HG02610 (cell line): ENCODE measurements around the gene ZNF524.

Source experiments
- ATAC-seq: cut with Tn5 transposase; IDR thresholded peaks from one replicate; pipeline ENCODE4 v1.9.1; 2021; ENCODE audit warnings: mild to moderate bottlenecking, moderate library complexity; ENCODE audit not compliant: unreplicated experiment

The ZNF524 gene

DNA sequence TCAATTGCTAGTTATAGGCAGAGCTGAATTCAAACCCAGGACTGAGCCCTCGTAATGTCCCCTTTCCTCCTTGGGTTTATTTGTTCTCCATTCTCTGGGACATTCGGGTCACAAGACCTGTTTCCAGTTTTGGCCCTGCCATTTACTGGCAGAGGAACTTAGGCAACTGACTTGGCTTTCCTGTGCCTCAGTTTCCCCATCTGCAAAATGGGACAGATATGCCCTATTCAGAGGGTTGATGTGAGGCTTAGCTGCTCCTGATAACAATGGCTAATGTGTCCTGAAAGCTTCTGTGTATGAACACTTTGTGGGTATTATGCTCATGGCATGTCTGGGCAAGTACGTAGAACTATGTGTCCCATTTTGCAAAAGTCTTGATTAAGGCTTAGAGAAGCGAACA, 996 bp downstream of the ZNF524 start:
- no peak for ATAC-seq

DNA sequence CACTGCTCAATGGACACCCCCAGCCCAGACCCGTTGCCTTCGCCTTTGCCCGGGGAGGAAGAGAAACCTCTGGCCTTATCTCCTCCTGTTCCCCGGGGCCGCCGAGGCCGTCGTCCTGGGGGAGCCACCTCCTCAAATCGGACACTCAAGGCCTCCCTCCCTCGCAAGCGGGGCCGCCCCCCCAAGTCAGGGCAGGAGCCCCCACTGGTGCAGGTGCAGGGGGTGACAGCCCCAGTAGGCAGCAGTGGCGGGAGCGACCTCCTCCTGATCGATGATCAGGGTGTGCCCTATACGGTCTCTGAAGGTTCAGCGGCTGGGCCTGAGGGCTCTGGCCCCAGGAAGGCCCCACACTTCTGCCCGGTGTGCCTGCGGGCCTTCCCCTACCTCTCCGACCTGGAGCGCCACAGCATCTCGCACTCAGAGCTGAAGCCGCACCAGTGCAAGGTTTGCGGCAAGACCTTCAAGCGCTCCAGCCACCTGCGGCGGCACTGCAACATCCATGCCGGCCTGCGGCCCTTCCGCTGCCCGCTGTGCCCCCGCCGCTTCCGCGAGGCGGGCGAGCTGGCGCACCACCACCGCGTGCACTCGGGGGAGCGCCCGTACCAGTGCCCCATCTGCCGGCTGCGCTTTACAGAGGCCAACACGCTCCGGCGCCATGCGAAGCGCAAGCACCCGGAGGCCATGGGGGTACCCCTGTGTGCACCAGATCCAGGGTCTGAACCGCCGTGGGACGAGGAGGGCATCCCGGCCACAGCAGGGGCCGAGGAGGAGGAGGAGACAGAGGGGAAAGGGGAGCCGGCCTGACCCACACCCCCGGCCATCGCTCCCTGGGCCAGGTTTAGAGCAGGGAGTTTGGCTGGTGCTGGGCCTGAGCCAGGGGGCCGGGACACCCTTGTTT, 2.3 kb downstream of the ZNF524 start:
- no peak for ATAC-seq

DNA sequence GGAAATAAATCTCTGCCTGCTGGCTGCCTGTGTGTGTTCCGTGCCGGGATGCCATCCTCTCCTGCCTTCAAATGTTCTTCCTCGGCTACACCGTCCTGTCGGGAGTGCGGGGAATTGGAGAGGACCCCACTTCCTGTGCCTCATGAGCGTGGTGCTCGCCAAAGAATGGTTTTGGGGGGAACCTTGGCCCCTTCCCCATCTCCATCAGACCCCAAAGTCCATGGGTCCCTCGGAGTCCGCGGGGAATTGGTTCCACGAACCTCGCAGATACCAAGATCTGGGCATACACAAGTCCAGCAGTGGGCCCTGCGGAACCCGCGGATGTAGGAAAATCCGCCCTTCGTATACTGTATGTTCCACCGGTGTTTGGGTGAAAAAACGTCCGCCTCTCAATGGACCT, 3.0 kb downstream of the ZNF524 start:
- no peak for ATAC-seq

DNA sequence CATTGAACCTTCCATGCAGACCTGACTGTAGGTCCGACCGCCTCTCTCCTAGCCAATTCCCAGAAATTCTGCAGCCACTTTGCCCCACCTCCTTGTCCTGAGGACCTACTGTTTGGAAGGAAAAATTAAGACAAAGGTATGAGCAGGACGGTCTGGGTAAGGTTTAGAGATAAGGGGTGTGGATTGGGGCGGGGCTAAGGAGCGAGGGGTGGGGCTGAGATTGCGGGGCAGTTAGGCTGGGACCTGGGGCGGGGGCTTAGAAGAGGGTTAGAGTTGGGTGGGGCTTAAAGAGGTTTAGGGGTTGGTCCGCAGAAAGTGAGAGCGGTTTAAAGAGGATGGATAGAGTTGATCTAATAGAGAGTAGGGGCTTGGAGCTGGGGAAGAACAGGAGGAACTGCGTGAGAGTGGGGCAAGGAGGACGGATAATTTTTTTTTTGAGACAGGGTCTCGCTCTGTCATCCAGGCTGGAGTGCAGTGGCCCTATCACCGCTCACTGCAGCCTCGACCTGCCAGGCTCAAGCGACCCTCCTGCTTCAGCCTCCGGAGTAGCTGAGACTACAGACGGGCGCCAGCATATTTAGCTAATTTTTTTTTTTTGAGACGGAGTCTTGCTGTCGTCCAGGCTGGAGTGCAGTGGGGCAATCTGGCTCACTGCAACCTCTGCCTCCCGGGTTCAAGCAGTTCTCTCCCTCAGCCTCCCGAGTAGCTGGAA, 3.6 kb downstream of the ZNF524 start:
- no peak for ATAC-seq

DNA sequence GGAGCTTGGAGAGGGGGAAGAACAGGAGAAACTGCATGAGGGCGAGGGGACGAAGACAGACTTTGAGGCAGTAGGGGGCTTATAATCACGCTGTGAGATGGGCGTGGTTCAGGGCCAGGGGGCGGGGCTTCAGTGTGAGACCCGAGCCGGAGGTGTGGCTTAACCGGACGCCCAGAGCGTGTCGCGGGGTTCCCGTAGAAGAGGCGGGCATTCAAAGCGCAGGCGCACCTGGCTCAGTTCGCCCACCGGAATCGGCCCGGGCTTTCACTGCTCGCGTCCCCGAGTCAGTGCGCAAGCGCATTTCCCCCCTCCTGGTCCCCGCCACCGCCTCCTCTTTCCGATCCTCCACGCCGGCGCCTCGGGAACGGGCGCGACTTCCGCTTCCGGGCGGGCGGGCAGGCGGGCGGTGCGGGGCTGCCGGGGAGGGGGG, 5.1 kb downstream of the ZNF524 start:
- ATAC-seq = peak; percentile 61

DNA sequence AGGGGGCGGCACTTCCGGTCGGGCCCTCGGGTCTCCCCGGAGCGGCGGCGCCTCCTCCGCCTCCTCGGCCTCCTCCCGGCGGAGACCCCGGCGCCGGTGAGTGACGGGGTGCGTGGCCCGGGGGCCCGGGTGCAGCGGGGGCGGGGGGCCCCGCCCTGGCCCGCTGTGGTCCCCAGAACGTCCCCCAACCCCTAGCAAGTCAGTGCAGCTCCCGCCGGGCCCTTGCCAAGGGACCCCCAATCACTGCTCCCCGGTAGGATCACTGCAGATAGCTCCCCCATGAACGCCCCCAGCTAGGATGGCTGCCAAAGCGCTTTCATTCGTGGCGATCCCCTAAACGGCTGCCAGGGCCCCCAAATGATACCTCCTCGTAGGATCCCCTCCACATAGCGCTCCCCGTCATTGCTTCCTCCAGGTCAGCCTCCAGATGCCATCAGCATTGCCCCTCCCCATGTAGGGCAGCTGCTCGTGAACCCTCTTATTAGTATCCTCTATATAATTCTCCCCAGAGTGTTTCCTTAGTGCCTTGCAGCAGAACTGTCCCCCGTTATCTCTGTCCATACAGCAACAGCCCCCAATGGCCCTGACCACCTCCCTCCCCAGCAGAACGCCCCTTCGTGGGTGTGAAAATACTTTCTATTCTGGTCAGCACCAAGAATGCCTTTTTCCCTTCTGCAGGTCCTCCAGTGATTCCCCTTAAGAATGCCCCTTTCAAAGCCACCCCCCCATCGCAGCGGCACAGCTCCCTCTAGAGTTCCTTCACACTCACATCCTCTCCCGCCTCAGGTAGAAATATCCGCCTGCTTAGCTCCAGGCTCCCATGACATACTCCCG, 5.8 kb downstream of the ZNF524 start, which contains the start of gene ZNF865:
ZNF865 (plus strand) TSS at position 11 of the 834 bp plus-strand sequence. CDS start 7,972 bp downstream, outside the sequence.
- peak; percentile 40 for ATAC-seq

DNA sequence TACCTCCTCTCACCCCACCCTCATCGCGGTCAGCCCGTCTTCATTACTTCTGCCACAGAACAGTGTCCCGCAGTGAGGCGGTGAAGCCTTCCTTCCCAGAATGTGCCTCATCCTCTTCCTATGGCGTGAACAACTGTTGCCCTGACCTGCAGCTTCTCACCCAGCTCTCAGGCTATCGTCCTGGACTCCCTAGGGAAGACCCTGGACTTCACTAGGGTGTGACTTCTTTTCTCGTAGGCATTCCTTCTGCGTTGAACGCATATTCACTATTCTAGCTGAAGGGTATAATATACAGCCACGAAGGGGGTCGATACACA, 6.3 kb downstream of the ZNF524 start:
- no peak for ATAC-seq

DNA sequence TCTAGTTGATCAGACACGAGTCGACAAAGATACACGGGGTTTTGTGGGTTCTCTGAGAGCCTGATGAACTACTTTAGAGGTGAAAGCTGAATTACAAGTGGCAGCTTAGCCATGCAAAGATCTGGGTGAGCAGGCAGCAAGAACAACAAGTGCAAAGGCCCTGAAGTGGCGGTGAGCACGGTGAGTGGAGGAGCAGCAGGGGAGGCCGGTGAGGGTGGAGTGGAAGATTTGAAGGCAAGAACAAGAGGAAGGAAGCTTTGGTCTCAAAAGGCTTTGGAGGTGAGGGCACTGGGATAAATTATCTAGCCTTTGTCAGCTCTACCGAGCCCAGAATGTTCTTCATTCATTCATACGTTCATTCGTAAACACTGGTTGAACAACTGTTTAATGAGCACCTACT, 6.7 kb downstream of the ZNF524 start:
- ATAC-seq = no peak

DNA sequence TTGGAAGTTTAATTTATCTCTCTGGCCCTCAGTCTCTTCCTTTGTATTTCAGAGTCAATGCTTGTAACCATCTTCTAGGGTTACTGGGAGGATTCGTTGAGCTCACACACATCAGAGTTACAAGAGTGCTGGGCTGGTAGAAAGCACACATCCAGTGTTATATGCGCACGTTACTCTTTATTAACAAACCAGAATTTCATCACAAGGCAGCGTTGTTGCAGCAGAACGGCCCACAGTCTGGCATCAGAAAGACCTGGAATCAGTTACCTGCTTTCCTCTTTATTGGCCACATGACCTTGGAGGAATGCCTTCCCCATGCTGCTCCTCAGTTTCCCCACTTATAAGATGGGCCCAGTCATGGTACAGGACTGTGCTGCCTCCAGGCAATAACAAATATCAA, 9.2 kb downstream of the ZNF524 start:
- no peak for ATAC-seq

DNA sequence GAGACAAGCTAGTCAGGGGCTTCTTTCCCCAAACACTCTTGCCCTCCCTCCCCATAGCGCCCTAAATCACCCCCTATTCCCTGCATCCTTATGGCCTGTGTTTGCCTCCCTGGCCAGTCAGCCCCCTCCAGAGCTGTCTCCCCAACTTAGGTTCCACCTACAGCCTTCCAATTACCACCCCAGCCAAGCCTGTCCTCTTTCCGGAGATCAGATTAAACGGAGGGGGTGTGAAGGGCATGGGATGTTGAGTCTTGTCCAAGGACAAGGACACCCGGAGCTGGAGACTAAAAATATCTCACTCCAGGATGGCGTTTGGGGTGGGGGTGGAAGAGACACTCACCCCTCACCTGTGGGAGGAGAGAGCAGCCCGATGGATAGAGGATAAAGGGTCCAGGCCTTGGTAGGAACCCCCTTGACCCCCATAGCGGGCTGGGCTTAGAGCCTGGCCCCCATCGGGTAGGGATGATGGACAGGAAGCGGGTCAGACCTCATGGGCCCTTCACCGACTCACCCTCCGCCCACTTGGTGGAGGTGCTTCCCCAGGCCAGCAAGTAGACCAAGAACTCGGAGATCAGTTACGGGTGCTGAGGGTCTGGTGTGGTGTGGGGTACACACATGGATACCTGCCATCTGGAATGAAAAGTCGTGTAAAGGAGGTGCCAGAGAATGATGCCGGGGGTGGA, 11.4 kb downstream of the ZNF524 start:
- no peak for ATAC-seq

DNA sequence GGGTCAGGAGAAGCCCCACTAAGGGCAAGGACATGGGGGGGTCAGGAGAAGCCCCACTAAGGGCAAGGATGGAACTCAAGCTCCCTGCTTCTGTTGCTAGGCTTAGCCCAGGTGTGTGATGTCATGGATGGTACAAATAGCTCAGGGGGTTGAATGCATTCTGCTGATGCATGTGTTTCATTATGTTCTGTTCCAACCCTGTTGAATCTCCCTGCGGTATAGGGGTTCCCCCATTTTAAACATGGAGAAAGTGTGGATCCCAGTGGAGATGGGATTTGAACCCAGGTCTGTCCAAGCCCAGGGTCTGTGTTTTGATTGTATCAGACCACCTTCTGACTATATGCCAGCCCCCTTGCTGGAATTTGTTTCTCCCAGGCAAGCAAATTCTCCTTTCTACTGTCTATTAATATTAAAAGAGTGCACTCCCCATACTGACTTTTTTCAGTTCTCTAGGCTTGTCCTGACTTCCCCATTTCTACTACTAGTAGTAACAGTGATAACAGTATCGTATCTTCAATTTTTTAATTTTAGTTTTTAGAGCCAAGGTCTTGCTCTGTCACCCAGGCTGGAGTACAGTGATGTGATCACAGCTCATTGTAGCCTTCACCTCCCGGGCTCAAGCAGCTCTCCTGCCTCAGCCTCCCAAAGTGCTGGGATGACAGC, 12.0 kb downstream of the ZNF524 start:
- no peak for ATAC-seq

DNA sequence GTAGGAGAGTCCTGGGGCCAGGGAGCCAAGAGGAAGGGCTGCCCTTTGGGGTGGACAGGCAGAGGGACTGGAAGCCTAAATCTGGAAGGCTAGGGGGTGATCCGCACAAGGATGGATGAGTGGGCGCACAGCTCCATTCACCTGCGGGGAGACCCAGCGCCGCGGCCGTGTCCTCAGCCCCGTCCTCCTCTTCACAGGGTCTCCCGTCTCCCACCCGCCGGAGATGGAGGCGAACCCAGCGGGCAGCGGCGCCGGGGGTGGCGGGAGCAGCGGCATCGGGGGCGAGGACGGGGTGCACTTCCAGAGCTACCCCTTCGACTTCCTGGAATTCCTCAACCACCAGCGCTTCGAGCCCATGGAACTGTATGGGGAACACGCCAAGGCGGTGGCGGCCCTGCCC, 13.3 kb downstream of the ZNF524 start:
- ATAC-seq = no peak

DNA sequence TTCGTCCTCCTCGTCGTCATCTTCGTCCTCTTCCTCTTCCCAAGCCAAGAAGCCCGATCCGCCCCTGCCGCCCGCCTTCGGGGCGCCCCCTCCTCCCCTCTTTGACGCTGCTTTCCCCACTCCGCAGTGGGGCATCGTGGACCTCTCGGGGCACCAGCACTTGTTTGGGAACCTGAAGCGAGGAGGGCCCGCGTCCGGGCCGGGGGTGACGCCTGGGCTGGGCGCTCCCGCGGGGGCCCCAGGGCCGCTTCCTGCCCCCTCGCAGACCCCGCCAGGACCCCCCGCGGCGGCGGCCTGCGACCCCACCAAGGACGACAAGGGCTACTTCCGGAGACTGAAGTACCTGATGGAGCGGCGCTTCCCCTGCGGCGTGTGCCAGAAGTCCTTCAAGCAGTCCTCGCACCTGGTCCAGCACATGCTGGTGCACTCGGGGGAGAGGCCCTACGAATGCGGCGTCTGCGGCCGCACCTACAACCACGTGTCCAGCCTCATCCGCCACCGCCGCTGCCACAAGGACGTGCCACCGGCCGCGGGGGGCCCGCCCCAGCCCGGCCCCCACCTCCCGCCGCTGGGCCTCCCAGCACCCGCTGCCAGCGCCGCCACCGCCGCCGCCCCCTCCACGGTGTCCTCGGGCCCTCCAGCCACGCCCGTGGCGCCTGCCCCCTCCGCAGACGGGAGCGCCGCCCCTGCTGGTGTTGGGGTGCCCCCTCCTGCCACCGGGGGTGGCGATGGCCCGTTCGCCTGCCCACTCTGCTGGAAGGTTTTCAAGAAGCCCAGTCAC, 14.0 kb downstream of the ZNF524 start:
- no peak for ATAC-seq

DNA sequence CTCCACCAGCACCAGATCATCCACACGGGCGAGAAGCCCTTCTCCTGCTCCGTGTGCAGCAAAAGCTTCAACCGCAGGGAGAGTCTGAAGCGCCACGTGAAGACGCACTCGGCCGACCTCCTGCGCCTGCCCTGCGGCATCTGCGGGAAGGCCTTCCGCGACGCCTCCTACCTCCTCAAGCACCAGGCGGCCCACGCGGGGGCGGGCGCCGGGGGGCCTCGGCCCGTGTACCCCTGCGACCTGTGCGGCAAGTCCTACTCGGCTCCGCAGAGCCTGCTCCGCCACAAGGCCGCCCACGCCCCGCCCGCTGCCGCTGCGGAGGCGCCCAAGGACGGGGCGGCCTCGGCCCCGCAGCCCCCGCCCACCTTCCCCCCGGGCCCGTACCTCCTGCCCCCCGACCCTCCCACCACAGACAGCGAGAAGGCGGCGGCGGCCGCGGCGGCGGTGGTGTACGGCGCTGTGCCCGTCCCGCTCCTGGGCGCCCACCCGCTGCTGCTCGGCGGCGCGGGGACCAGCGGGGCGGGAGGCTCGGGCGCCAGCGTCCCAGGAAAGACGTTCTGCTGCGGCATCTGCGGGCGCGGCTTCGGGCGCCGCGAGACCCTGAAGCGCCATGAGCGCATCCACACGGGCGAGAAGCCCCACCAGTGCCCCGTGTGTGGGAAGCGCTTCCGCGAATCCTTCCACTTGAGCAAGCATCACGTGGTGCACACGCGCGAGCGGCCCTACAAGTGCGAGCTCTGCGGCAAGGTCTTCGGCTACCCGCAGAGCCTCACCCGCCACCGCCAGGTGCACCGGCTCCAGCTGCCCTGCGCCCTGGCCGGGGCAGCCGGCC, 14.8 kb downstream of the ZNF524 start:
- no peak for ATAC-seq

DNA sequence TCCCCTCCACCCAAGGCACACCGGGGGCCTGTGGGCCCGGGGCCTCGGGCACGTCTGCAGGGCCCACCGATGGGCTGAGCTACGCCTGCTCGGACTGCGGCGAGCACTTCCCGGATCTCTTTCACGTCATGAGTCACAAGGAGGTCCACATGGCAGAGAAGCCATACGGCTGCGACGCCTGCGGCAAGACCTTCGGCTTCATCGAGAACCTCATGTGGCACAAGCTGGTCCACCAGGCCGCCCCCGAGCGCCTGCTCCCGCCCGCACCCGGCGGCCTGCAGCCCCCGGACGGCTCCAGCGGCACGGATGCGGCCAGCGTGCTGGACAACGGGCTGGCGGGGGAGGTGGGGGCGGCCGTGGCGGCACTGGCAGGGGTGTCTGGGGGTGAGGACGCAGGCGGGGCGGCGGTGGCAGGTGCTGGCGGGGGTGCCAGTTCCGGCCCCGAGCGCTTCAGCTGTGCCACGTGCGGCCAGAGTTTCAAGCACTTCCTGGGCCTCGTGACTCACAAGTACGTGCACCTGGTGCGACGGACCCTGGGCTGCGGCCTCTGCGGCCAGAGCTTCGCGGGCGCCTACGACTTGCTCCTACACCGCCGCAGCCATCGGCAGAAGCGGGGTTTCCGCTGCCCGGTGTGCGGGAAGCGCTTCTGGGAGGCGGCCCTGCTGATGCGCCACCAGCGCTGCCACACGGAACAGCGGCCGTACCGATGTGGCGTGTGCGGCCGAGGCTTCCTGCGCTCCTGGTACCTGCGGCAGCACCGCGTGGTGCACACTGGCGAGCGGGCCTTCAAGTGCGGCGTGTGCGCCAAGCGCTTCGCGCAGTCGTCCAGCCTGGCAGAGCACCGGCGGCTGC, 15.7 kb downstream of the ZNF524 start:
- ATAC-seq = no peak

DNA sequence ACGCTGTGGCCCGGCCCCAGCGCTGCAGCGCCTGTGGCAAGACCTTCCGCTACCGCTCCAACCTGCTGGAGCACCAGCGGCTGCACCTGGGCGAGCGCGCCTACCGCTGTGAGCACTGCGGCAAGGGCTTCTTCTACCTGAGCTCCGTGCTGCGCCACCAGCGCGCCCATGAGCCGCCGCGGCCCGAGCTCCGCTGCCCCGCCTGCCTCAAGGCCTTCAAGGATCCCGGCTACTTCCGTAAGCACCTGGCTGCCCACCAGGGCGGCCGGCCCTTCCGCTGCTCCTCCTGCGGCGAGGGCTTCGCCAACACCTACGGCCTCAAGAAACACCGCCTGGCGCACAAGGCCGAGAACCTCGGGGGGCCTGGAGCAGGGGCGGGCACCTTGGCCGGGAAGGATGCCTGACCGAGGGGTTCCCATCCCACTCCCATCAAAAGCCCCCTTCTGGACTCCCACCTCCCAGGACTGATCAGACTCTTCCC, 16.3 kb downstream of the ZNF524 start:
- no peak for ATAC-seq

DNA sequence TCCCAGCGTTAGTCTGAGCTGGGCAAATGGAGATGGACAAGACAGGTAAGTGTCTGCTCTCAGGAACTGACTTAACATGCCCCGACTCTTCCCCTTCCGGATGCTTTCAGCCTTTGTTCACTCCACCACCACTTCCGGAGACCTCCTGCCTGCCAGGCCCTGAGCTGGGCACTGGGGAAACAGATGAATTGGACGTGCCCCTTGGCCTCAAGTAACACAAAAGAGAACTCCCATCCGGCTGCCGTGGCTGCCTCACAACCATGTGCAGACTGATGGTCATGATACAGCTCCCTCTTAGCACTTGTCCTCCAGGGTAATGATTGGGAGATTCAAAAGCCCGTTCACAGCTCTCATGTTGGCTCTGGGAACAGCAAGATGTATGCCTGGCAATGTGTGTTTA, 17.3 kb downstream of the ZNF524 start:
- ATAC-seq = no peak

DNA sequence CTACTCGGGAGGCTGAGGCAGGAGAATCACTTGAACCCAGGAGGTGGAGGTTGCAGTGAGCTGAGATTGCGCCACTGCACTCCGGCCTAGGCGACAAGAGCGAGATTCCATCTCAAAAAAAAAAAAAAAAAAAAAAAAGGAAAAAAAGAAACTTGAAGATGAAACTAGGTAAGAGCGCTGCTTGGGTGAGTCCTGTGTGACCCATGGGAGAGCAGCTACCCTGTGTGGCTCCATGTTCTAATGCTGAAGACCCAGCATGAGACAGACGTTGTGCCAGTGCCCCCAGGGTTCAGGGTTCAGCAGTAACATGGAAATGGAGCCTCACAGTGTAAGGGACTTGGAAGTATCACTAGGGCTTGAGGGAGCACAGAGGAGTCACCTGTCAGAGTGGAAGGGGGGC, 18.3 kb downstream of the ZNF524 start:
- no peak for ATAC-seq
